Stimulated activated naive CD8-positive, alpha-beta T cell treated with anti-CD3 and anti-CD28 coated beads, Interleukin-15, Interleukin-2, amounts not matched to agents 100 U/mL and 50 U/mL, for 24 hours (primary cell): ENCODE measurements around the gene SYNDIG1.
"Not testable (repeated sequence)": the region's sequence is repeated elsewhere in the genome, so short reads cannot be mapped to it uniquely, and the experiment has no call there.

ENCODE experiments used
- ATAC-seq: fragments of 150-1000 bp; cut with Tn5 transposase; one replicate; pipeline ENCODE4 v1.10.0; 2021
- DNase-seq: peaks from one replicate; pipeline ENCODE4 v3.0.0; 2021

Gene SYNDIG1

DNA sequence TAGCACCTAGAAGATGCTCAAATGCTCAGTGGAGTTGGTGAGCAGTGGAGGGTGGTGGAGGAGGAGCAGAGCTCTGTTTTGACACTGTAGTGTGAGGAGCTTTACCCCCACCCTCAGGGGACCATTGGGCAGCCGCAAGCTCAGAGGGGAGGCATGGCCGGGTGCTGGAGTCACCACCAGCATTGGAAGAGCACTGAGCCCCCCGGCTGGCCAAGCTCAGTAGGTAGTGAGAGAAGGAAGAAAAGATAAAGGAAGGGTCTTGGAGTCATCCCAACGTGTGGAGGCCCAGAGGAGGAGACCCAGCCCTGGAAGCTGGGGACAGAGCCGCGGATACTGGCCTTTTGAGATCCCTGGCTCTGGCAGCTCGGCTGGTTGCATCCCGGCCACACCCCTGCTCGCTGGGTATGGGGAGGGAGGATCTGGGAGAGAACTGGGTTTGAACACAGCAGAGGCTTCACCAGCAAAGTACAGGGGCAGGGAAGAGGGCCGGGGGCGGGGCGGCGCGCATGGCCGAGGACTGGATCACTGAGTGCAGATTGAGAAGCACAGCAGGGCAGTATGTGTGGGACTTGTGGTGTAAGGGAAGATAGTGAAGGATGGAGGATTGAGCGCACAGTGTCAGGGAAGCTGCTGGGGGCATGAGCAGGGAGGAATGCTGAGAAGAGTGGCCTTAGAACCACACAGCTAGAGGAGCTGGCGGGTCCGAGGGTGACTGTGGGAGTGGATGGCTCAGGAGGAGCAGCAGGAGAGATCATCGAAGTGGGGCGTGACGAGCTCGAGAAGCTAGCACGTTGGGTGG, 24.4 kb downstream of the SYNDIG1 start:
- DNase-seq (no peak), ATAC-seq (no peak)

DNA sequence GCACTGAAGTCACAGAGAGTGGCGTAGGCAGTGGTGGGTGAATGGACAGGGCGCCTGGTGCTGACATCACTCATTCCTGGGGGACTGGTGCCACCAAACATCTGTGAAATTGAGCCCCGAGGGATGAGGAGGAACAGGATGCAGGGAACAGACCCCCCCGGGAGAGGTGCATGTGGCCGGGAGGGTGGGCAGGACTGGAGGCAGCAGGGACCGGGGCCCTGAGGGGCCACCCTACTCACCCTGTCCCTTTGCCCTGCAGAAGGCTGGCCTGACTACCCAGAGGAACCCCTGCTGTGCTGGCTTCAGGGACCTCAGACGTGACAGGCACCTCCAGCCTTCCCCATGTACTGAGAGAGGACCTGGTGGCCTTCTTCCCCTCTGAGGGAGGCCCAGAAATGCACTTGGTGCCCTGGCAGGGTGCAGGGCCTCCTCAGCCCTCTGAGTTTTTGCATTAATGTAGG, 25.1 kb downstream of the SYNDIG1 start:
- DNase-seq (no peak), ATAC-seq (no peak)

DNA sequence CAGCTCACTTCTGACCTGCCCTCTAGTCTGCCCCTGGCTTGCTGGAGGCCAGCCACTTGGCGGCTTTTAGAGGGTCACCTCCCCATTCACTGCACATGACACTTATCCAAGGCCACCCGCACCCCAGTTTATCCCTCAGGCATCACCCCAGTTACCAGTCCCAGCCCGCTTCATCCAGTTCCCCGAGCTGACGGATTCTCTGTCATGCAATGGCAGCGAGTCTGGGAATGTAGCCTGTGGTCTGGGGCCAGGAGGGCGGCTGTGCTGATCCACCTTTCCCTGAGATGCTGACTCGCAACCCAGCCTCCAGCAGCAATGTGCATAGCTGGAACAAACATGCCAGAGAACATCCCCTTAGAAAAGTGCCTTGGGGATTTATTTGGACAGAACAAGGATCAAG, 25.8 kb downstream of the SYNDIG1 start:
- ATAC-seq: no peak
- DNase-seq: no peak

DNA sequence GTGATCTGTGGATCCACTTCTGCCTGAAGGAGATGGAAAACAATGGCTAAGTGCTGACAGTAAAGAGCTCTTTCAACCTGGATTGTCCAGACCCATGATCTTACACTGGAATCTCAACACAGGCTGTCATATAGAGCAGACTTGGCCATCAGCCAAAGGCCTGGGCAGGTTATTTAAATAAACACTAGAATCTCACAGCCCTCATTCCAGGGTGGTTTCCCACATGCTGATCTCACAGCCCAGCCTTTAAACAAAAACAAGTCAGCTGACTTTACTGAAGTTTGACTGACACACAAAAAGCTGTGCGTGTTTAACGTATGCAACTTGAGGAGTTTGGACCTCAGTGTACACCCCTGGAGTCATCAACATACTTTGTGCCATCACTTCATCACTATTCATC, 28.4 kb downstream of the SYNDIG1 start:
- DNase-seq: no peak
- no peak for ATAC-seq

DNA sequence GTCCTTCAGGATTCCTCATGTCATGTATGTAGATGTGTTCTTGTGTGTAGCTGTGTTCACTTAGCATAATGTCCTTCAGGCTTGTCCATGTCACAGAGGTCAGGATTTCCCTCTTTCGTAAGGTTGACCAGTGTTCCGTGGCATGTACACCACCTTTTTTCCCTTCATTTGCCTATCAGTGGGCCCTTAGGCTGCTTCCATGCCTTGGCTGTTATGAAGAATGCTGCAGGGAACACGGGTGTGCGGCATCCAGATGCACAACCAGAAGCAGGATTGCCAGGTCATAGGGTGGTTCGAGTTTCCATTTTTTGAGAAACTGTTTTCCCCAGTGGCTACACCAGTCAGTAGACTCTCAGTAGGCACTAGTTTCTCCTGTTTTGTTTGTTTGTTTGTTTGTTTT, 29.2 kb downstream of the SYNDIG1 start:
- ATAC-seq: no peak
- no peak for DNase-seq

DNA sequence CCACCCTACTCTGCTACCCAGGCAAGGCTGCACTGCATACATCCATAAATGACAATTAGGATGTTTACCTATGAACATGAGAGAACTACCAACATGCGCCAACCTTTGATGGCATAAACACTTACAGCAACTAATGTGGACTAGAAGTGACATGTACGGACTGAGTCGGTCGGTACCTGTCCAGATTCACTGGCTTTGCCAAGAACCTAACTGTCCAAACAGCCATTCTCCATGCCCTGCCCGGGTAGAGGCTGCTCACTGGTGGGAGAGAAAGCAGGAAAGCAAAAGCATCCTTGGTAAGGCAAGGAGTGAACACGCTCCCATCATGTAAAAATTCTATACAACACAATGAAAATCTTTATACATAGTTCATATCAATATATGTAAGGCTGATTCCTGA, 30.0 kb downstream of the SYNDIG1 start:
- DNase-seq: no peak
- ATAC-seq: no peak

DNA sequence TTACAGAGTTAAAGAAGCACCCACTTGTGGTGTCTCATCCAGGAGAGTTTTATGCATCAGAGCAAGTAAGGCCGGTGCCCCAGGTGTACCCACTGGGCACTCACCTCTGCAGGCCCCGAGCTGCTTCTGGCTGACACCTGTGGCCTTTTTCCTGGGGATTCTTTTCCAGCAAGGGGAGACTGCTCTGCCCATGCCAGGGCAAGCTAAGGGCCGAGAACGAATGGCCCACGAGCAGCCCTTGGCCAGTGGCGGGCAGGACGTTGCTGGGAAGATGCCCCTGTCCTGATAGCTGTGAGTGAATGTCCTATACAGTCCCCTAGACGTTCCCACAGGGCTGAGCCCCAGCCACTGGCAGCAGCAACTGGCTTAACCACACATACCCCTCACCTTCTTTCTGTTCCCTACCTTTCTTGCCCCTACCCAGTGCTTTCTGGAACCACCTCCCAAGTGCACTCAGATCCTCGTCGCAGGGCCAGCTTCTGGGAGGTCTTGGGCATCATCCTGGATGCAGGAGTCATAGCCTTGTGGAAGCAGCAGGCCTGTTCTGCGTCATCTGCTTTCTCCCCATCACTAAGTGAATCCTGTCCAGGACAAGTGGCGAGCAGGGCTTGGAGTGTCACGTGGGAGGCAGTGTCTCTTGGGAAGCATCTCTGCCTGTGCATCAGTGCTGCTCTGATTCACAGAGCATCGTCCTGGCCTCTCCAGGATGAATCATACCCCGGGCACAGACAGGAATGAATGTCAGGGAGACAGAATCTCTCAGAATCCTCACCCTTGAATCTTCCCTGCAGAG, 32.5 kb downstream of the SYNDIG1 start:
- DNase-seq (no peak), ATAC-seq (no peak)

DNA sequence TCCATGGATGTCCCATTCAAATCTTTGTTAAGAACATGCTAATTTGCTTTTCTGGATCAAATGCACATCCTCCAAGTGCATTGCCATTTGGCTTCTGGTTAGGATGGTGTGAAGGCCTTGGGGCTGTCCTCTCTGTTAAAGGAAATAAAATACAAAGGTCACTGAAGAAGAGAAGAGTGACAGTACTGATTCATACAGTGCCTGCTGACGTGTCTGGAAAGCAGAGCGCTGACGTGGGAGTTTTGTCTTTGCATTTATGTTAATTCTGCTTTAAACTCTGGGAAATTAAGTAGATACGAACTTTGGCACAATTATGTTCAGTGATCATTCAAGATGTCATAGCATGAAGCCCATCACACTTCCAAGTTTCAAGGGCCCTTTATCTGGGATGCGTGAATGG, 33.2 kb downstream of the SYNDIG1 start:
- ATAC-seq (no peak), DNase-seq (no peak)

DNA sequence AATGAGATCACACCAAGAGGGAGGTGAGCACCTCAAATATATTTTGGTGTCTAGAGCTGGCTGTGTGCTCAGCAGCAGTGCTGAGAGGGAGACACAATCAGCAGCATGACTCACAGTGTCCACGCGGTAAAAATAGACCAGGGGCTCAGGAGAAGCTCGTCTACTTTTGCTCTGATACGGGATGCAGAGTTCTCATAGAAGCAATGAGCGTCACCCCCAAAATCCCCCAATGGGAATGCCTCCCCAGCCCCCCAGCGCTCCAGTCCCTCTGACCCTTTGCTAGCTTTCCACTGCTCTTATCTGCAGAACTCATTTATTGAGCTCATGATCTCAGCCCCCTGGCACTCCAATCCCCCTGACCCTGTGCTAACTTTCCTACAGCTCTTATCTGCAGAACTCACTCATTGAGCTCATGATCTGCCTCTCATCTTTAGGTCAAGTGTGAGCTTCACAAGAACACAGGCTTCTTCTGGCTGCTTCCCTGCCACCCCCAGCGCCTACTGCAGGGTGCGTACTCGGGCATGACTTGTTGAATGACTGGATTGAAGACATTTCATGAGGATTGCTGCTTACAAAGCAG, 34.0 kb downstream of the SYNDIG1 start:
- DNase-seq (no peak), ATAC-seq (no peak)

DNA sequence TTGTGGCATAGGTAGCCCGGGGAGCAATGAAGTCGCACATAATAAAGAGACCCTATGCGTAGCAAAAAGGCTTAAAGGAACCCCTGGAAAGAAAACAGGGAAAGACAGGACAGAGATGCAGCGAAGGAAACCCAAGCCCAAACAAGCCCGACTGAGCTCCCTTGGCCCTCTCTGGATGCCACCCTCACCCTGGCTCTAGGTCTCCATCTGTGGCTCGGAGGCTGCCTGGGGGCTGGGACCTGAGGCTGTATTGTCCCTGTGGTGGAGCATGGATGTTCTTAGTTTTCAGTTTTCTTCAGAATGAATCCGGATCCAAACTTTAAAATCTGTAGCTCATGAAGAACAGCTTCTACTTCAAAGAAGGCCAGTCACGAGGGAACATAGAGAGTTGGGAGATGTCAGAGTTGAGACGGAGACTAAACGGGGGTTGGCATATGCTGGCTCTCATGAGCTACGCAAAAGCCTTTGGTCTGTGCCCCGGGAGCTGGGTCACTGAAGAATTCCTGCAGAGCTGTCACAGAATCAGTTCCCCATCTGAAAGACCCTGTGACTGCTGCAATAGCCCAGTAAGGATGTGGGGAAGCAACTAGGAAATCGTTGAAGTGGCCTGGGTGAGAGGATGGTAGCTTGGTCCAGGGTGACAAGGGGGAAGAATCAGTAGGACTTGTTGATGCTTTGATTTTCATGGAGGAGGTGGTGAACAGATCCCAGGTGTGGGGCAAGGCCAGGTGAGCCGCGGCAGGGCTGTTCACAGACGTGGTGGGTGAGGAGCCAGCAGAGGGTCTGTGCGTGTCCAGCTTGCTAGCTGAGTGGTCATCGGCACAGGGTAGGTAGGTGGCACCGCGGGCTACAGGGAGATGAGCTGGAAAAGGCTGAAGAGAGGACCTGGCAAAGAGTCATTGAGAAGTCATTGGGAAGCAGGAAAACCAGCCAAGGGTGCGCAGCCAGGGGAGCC, 35.2 kb downstream of the SYNDIG1 start:
- no peak for ATAC-seq
- no peak for DNase-seq

DNA sequence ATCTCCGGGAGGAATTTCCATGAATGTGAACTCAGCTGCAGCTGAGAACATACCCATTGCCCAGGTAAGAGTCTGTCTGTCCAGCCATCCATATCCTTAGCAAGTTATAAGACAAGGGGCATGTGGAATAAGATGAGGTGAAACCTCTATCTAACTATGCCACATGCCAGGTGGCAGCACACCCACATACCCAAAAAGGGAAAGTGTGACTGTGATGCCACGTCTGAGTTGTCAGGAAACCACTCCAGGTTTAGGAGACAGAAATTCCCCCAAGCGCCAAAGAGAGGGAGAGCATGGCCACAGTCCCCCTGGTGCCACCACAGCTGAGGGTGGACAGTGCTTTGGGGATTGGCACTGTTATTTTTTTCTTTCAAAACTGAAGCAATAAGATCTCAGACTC, 36.7 kb downstream of the SYNDIG1 start:
- DNase-seq (no peak), ATAC-seq (no peak)

DNA sequence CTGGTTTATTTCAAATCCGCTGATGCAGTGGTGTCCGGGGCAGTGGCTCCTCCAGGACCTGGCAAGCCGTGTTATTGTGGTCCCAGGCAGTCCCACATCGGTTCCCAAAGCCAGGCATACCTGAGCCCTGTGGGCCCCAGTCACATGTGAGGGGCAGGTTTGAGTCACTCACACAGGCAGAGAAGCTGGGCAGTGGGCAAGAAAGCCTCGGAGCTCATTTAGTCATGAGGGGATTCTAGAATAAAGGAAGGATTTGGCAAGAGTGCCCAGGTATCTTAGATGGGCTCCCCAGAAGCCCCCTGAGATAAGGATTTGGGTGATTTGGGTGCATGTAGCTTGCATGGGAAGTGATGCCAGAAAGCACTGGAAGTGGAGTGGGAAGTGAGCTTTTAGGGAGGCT, 37.3 kb downstream of the SYNDIG1 start:
- DNase-seq (no peak), ATAC-seq (no peak)

DNA sequence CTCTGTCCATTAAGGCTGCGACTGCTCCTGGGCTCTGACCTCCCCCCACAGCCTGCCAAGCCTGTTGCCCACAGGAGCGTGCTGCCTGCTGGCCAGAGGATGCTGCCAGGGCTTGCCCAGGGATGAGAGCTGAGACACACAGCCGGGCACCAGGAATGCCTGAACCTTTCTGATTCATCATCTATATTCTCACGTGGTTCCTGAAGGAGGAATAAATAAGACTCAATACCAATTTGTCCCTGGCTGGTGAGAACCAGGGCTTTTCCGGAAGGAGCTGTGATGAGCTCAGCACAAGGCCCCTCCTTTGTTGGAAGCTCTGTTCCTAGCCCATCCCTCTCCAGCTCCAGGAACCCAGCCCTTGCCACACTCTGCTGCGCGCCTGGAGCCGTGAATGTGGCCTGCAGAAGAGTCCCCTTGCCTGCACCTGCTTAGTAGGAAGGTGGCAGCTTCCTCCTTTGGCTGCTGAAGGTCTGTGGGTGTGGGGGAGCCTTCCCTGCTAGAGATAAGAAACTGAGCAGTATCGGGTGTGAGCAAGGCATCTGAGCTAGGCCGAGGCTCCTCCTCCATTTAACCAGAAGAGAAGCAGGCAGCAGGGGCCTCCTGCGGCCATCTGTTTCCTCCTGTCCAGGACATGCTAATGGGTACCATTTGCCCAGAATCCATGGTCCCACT, 37.9 kb downstream of the SYNDIG1 start:
- no peak for ATAC-seq

DNA sequence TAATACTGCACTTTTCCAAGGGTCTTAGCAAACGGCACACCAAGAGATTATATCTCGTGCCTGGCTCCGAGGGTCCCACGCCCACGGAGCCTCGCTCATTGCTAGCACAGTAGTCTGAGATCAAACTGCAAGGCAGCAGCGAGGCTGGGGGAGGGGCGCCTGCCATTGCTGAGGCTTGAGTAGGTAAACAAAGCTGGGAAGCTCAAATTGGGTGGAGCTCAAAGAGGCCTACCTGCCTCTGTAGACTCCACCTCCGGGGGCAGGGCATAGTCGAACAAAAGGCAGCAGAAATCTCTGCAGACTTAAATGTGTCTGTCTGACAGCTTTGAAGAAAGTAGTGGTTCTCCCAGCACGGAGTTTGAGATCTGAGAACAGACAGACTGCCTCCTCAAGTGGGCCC, 43.0 kb downstream of the SYNDIG1 start:
- not testable (repeated sequence) for DNase-seq, ATAC-seq

More for the DNA sequence above, 37.9 kb downstream of the SYNDIG1 start:
- DNase-seq: no peak

DNA sequence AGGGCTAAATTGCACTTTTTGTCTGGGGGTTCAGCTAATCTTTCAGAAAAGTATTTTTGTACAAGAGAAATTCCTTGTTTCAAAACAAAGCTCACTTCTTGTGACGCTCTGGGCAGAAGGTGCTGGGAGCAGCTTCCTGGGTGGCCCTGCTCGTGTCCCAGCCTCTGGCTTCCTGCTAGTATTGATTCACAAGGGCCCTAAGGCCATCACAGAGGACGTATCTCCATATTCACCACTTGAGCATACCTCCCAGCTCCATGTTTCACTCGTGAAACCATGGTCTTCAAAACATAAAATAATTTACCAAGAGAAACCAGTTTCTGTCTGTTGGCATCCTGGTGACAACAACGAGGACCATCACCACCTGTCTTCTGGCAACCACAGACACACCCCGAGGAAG, 49.1 kb downstream of the SYNDIG1 start:
- ATAC-seq (no peak), DNase-seq (no peak)

DNA sequence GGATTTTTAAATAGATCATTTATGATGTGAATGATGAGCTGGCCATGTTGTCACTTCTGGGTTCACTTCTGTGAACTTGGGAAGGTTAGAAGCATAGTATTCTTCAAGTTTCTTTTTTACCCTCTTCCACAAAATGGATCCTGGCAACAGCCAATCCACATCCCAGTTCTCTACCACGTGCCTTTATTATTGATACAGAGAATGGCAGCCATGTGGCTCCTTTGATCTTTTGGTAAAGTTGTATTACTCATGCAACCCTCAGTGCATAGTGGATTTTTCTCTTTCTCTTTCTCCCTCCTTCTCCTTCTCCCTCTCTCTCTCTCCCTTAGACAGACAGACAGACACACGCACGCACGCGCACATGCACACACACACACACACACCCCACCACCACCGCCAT, 50.0 kb downstream of the SYNDIG1 start:
- ATAC-seq (peak; percentile 49), DNase-seq (no peak)

DNA sequence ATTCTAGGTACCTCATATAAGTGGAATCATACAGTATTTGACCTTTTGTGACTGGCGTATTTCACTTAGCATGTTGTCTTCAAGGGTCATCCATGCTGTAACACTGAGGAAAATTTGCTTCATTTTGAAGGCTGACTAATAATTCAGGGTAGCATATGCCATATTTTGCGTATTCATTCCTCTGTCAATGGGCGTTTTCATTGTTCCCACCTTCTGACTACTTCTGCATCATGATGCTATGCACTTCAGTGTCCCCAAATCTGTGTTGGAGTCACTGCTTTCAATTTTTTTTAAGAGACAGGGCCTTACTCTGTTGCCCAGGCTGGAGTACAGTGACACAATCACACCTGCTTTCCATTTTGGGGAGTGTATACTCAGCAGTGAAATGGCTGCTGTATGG, 51.6 kb downstream of the SYNDIG1 start:
- ATAC-seq: no peak
- no peak for DNase-seq

DNA sequence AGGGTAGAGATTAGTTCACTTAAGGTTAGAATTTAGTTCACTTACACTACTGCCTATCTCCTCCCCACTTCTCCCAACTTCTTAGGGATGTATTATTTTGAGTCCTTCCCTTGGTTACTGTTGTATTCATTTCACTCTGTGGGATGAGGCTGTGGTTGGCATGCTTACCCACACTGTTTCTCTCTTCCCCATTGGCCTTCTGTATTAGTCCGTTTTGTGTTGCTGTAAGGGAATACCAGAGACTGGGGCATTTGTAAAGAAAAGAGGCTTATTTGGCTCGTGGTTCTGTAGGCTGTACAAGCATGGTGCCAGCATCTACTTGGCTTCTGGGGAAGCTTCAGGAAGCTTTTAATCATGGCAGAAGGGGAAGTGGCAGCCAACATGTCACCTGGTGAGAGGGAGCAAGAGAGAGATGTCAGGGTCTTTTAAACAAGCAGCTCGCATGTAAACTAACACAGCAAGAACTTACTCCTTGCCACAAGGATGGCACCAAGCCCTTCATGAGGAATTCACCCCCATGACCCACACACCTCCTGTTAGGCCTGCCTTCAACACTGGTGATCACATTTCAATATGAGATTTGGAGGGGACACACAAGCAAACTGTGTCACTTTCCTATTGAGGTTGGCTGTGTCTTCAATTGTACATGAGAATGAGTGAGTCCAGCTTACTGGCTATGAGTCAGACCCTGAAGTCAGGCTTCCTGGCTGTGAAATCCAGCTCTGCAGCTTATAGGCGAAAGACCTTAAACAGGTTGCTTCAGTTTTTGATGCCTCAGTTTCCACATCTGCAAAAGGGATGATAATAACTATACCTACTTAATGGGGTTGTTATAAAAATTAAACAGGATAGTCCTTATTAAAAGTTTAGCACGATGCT, 53.3 kb downstream of the SYNDIG1 start:
- ATAC-seq (no peak), DNase-seq (no peak)

DNA sequence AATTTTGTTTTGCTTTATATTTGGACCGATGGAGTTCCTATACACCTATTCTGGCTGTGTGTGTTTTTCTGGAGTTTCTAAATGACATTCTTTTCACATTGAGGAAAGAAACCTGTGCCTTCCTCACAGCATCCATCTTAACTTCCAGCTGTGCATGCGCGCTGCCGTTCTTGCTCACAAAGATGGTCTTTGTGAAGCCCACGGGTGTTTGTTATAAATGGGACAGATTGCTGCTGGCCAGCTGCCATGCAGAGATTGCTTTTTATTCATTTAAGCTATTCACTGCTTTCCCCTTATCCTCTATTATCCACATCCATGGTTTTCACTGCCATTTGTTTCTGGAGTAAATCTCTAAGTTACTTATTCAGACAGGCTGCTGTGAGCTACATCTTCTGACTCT, 54.2 kb downstream of the SYNDIG1 start:
- no peak for DNase-seq
- no peak for ATAC-seq

DNA sequence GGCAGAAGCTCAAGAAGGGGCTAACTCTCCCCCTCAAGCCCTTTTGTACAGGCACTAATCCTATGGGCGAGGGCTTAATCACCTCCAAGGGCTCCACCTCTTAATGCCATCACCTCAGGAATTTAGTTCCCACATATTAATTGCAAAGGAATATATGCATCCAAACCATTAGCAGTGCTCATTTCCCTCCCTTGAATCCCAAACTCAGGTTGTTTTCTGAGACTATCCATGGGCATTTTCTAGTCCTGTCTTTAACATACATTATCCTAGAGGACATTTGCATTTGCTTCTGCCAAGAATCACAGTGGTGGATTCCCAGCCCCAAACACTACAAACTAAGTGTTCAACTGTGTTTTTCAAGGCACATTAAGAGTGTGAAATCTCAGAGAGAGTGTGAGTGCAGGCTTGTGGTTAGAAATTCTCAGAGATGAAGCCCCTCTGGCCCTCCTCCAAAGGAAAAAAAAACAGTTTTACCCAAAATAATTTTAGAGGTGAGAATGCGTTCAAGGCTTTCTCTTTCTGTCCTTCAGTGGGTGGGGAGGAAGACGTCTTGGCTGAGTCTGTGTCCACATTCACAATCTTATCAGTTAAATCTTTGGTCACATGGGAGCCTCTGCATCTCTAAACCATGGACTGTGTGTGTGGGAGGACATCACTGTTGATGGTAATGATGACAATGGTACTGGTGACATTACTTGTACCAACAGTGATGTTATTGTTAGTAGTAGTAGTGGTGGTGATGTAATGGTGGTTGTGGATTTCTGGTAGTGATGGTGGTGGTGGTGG, 59.3 kb downstream of the SYNDIG1 start:
- peak; percentile 43 for ATAC-seq
- no peak for DNase-seq
